Mucosa of descending colon (tissue), 3 donors: ENCODE results near the gene ASTN2. TPM values are rescaled to one million over a fixed set of nuclear protein-coding genes. Genes with fewer than 3 reads are reported as not detected.

Experiments
- ATAC-seq: fragments of 200-7000 bp; cut with Tn5 transposase; one replicate; pipeline ENCODE4 v1.9.1; 2020; ENCODE audit warnings: mild to moderate bottlenecking, moderate library complexity
- DNase-seq, 3 donors: peaks; one replicate each; pipeline ENCODE4 v3.0.0-alpha.2; 2020
- H3K36me3 ChIP-seq: fragments of 200-600 bp; one replicate; pipeline ENCODE4 v1.8.0; 2021; ENCODE audit warnings: low read depth, mild to moderate bottlenecking
- H3K4me1 ChIP-seq: fragments of 200-600 bp; one replicate; pipeline ENCODE4 v1.8.0; 2021; ENCODE audit warnings: low read depth, mild to moderate bottlenecking
- H3K4me3 ChIP-seq: fragments of 200-600 bp; one replicate; pipeline ENCODE4 v1.8.0; 2021; ENCODE audit warnings: mild to moderate bottlenecking
- H3K9me3 ChIP-seq: fragments of 200-600 bp; one replicate; pipeline ENCODE4 v1.8.0; 2021; ENCODE audit warnings: mild to moderate bottlenecking
- intact Hi-C, 2 donors: fragments of 100-400 bp; cut with DNase I in 1 of 2; cut with micrococcal nuclease in 1 of 2; formaldehyde crosslinking; loops; one replicate each; pipeline versions ENCODE4 v1.11.0 to v1.11.1; 2022; cut with DNase I, micrococcal nuclease
- total RNA-seq, 3 donors: library from RNA; stranded (reverse); fragmentation: NEBNext Ultra II Directional in 2 of 3; extraction: Animal tissue kit (Norgen Biotek cat#: 25700) in 2 of 3; gene quantifications; one replicate each; pipeline versions ENCODE4 v1.2.1 to v1.2.4, GENCODE V29; 2021 to 2023
- TF ChIP-seq, protein P1 (sequence below): fragments of 200-600 bp; IDR thresholded peaks from one replicate; pipeline ENCODE4 v1.8.0; 2022; ENCODE audit warnings: antibody characterized with exemption, mild to moderate bottlenecking
- donor health status: DM: no; HTN: no; CAD: no; lungs with moderate emphysema.
- donor health status: DM: no; HTN: no; CAD: no.
- donor health status: DM: no; HTN: yes; CAD: no.

The ASTN2 gene
- total RNA-seq, 3 donors from 2014 or later: 3.5 to 6.1 (median 5.4) TPM

- TF ChIP-seq, protein P1, sequence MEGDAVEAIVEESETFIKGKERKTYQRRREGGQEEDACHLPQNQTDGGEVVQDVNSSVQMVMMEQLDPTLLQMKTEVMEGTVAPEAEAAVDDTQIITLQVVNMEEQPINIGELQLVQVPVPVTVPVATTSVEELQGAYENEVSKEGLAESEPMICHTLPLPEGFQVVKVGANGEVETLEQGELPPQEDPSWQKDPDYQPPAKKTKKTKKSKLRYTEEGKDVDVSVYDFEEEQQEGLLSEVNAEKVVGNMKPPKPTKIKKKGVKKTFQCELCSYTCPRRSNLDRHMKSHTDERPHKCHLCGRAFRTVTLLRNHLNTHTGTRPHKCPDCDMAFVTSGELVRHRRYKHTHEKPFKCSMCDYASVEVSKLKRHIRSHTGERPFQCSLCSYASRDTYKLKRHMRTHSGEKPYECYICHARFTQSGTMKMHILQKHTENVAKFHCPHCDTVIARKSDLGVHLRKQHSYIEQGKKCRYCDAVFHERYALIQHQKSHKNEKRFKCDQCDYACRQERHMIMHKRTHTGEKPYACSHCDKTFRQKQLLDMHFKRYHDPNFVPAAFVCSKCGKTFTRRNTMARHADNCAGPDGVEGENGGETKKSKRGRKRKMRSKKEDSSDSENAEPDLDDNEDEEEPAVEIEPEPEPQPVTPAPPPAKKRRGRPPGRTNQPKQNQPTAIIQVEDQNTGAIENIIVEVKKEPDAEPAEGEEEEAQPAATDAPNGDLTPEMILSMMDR: no peak
- intact Hi-C loops: no loop called here
- H3K4me3 ChIP-seq: no peak overlapping the region
- H3K4me1 ChIP-seq: peaks cover 27% of the 10 kb centered on the region
- ATAC-seq (no peak), DNase-seq (no peak)
- H3K36me3 ChIP-seq: no peaks in the 10 kb centered on the region
- H3K9me3 ChIP-seq: no peaks in the 10 kb centered on the region
Observed at GRCh38 chr9:116686135-116686534, 728.7 kb downstream of the ASTN2 start.

GRCh38 chr9:116685166-116685565 lies 729.7 kb downstream of the ASTN2 start:
- intact Hi-C loops: no loop called here
- ATAC-seq: no peak
- H3K36me3 ChIP-seq: no peaks in the 10 kb centered on the region
- DNase-seq: no peak
- TF ChIP-seq, protein P1: no peak
- H3K9me3 ChIP-seq: no peaks in the 10 kb centered on the region
- peaks cover 26% of the 10 kb centered on the region for H3K4me1 ChIP-seq
- H3K4me3 ChIP-seq: no peak overlapping the region

DNA sequence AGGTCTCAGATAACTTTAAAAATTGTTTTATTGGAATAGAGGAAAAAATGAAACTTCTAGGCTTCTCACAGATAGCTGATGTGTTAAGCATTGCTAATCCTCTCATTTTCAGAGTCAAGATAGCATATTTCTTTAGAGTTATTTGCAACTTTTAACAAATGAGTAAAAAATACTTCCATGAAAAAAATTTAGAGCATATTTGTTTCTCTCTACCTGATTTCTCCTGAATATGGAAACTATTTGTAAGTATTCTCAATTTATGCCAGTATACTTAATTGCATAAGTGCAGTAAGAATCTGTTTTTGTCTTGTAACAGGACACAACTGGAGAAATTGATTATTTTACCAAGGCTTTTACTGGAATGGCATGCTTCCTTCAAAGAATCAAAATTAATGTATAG lies 731.3 kb downstream of the ASTN2 start:
- TF ChIP-seq, protein P1: no peak
- Histone ChIP-seq H3K4me3 (no peak overlapping the region), H3K9me3 (no peaks in the 10 kb centered on the region), H3K4me1 (peaks cover 10% of the 10 kb centered on the region), H3K36me3 (no peaks in the 10 kb centered on the region)
- DNase-seq: no peak
- intact Hi-C loops: no loop called here
- no peak for ATAC-seq

GRCh38 chr9:116674210-116674980 lies 740.5 kb downstream of the ASTN2 start:
- DNase-seq (no peak), ATAC-seq (no peak)
- Histone ChIP-seq H3K9me3 (peaks cover 18% of the 10 kb centered on the region), H3K4me1 (no peaks in the 10 kb centered on the region), H3K36me3 (no peaks in the 10 kb centered on the region), H3K4me3 (no peak overlapping the region)
- TF ChIP-seq, protein P1: no peak
- intact Hi-C loops: no loop called here

DNA sequence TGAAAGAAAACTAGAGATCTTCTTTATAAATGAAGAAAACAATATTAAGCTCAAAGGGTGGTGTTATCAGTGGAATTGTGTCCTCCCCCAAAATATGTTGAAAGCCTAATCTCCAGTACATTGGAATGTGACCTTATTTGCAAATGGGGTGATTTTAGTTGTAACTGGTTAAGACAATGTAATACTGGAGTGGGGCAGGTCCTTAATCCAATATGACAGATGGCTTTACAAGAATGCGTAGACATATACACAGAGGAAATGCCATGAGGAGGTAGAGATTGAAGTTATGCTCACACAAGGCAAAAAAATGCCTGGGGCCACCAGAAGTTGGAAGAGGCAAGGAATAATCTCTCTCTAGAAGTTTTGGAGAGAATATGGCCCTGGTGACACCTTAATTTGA lies 741.5 kb downstream of the ASTN2 start:
- no peak for ATAC-seq

More for the DNA sequence above, 741.5 kb downstream of the ASTN2 start:
- H3K4me3 ChIP-seq: no peak overlapping the region
- TF ChIP-seq, protein P1: no peak
- peaks cover 18% of the 10 kb centered on the region for H3K9me3 ChIP-seq
- H3K4me1 ChIP-seq: no peaks in the 10 kb centered on the region
- H3K36me3 ChIP-seq: no peaks in the 10 kb centered on the region
- intact Hi-C loops: no loop called here
- no peak for DNase-seq
